ENCODE data around the gene FAM25G.
"Not testable (repeated sequence)": the region's sequence is repeated elsewhere in the genome, so short reads cannot be mapped to it uniquely, and the experiment has no call there.

The FAM25G gene

DNA sequence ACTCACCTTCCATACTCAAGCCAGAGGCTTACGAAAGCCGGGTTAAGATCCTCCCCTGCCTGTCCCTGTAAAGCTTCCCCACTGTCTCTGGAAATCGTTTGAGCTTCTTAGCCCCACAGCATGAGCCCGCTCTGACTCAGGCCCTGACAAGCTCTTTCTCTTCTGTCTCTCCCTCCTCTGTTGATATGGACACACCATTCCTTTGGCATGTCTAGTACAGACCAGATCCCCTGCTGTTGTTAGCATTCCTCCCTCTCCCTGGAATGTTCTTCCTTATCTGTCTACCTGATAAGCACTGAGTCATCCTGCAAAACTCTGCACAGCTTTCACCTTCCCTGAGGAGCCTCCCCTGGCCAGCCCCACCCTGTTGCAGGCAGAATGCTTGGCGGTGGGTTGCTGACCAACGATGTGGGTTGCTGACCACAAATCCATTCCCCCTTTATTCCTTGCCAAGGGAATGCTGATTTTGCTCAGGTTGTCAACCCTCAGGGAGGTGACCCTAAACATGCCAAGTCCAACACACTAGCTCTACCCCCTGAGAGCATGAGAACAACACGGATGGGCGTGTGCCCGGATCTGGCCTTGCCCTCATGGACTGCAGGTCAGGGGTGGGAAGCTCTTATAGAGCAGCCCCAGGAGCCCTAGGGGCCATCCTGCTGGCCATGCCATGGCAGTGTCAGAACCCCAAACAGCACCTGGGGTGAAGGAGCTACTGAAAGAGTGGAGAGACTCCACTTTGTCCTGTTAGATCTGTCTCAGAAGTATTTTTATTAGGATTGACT lies 28.7 kb downstream of the FAM25G start:
- not testable (repeated sequence) for DNase-seq

DNA sequence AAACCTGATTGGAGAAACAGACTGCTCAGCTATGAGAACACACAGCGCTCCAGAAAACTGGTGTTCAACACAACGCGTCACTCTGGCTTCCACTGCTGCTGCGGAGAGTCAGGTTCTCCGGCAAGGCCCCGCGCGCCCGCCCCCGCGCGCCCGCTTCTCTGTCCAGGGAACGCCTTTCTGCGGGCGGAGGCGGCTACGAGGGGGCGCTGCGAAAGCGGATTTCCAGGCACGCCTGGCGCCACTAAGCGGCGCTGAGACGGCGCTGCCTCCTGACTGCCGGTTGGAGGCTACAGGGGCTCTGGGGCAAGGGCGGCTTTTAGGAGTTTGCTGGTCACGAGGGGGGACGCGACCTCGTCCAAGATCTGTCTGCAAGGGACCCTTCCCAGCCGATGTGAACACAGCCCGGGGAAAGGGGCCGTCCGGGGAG lies 30.2 kb downstream of the FAM25G start:
- not testable (repeated sequence) for DNase-seq

DNA sequence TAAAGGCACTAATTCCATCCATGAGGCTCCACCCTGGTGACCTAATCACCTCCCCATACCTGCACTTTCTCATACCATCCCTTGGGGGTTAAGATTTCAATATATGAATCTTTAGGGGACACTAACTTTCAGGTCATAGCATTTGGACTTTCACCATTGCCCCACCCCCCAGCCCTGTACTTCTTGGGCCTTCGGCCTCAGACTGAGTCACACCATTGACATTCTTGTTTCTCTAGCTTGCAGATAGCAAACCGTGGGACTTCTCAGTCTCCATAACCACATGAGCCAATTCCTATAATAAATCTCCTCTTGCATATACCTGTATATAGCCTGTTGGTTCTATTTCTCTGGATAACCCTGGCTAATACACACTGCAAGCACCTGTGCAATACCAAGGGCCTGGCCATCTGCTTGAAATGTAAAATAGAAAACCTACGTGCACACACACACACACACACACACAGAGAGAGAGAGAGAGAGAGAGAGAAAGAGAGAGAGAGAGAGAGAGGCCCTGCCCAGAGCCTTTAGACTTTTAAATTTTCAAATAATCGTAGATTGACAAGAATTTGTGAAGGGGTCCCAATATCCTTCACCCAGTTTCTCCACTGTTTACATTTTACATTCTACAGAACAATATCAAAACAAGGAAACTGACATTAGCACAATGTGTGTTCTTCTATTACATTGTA lies 32.9 kb downstream of the FAM25G start:
- no peak for DNase-seq

DNA sequence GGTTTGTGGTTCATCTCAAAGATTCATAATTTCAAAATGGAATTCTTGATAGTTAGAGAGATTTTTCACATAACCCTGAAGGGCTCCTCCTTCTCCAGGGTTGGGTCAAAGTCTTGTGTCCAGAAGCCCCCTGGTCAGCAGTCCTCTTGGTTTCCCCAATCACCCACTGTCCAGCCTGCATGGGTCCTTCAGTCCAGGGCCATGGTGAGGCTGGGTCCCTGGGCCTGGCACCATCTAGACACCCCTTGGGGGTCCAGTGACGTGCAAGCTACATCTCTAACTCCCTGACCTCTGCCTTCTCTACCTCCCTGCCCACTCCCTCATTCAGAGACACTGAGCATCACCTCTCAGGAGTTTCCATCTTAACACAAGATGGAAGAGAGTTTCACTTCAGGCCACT lies 33.7 kb downstream of the FAM25G start:
- no peak for DNase-seq

DNA sequence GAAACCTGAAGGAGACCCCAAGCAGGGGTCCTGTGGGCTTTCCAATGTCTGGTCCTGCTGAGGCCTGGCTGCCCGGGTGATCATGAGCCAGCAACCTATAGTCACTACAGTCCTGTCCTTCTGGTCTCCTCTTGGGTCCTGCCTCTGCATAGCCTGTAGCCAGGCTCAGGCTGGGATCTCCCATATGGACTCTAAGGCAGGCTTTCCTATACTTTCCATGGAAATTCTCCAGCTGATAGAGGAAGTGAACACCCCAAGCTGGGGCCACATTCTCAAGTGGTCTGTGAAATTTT lies 34.0 kb downstream of the FAM25G start:
- DNase-seq = no peak

DNA sequence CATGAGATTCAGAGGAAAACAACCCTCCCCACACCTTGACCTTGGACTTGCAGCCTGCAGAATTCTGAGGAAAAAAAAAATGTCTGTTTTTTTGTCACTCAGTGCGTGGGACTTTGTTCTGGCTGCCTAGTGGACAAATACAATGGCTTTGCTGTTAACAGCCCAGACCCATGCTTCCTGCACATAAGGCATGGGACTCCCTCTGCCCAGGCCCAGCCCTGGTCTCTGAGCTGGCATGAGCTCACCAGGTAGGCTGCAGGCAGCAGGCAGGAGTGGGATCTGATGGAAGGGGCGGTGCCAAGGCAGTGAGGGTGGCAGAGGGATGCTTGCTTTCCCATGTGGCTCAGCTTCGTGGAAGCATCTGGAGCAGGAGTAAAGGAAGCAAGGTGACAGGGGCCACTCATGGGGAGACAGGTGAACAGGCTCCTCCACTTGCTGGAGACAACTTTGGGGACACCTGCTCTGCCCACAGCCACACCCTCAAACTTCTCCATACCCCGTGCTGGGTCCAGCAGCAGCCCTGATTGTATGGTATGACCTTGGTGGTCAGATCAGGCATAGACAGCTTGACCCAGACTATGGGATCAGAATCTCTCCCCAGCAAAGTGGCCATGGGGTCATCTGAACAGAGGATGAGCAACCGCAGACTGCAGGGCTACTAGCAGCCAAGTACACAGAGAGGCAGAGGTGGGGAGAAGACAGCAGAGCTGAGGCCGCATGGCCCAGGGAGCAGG lies 34.5 kb downstream of the FAM25G start:
- no peak for DNase-seq

DNA sequence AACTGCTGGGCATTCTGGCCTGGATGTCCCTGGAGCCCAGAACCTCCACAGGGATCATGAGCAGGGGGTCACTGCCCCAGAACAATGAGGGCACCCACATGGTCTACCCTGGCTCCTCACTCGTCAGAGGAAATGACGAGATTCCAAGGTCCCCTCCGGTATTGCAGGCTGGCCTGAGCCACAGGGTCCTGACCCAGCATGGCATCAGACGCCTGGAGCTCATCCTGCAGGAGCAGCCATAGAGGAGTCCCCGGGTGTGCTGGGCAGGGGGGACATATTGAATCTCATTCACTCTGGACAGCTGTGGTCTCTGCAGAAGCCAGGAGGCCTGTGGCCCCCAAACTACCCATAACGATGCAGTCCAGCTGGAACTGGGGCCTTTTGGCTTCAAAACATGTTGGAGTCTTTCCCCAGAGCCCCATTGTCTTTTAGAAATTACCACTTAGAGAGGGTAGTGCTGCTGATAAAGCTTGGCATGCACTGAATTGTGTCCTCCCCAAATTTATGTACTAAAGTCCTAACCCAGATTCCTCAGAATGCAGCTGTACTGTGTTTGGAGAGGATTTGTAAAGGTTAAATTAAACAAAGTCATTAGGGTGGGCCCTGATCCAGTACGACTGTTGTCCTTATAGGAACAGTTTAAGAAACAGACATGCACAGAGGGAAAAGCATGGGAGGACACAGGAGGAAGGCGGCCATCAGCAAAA lies 35.3 kb downstream of the FAM25G start:
- no peak for DNase-seq

DNA sequence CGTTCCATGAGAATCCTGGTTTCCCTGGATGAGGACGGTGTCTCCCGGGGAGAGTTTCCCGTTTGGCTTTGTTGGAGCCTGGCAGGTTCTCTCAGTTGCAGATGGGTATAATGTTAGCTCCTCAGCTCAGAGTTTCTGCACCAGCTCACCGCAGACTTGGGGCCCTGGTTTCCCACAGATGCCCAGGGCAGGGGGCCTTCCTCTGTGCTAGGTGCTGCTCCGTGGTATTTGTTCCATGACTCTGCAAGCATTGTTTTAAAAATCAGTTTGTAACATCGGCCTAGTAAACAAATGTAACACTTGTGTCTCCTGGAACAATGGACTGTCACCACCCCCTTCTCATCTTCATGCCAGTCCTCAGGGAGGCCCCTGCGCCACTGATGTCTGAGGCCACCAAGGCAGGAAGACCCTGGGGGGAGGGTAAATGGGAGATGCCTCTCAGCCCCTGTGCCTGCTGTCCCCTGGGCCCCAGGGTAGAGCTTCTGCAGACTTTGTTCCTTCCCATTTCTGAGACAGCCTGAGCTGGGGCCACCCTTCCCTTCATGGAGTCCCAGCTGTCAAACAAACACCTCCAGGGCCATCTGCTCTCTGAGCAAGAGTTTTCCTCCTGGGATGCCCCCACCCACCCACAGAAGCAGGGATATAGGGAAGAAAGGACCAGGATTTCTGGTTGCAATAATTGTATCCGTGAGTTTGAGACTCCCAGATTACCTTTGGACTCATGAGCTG lies 36.0 kb downstream of the FAM25G start:
- DNase-seq = not testable (repeated sequence)

DNA sequence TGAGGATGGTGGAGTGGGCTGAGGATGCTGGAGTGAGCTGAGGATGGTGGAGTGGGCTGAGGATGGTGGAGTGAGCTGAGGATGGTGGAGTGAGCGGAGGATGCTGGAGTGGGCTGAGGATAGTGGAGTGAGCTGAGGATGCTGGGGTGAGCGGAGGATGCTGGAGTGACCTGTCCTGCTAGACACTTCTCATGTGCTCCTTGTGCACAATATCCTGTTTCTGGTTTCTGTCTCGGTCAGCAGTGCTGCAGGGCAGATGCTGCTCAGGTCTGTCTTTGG lies 36.8 kb downstream of the FAM25G start:
- DNase-seq = no peak

DNA sequence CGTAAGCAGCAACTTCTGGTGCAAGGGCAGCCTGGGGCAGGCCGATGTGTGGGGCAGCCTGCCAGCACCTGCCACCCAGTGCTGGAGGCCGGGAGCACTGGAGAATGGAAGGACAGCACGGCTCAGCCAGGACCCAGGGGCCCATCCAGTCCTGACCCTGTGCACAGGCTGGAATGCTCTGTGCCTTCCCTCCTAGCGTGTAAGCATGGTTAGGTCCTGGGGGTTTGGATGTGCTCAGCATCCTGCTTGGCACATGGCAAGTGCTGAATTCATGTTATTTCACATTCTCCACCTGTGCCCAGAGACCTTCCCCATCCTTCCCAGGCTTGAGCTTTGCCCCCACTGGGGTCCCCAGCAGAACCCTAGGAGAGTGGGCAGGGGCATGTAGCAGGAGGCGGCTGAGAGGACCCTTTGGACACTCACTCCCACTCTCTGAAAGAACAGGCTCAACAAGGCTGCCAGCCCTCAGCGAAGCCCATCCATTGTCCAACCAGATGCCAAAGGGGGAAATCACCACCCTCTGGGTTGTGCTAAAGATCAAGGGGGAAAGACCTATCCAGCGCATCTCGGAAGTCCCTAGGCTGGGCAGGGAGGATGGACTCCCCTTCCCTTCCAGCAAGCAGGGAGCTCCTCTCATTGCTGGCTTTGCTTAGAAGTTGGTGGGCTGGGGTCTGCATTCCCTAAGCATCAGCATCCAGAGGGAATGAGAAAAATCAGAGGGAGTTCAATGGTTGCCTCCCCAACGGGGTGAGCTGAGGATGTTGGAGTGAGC lies 37.3 kb downstream of the FAM25G start:
- DNase-seq = no peak

DNA sequence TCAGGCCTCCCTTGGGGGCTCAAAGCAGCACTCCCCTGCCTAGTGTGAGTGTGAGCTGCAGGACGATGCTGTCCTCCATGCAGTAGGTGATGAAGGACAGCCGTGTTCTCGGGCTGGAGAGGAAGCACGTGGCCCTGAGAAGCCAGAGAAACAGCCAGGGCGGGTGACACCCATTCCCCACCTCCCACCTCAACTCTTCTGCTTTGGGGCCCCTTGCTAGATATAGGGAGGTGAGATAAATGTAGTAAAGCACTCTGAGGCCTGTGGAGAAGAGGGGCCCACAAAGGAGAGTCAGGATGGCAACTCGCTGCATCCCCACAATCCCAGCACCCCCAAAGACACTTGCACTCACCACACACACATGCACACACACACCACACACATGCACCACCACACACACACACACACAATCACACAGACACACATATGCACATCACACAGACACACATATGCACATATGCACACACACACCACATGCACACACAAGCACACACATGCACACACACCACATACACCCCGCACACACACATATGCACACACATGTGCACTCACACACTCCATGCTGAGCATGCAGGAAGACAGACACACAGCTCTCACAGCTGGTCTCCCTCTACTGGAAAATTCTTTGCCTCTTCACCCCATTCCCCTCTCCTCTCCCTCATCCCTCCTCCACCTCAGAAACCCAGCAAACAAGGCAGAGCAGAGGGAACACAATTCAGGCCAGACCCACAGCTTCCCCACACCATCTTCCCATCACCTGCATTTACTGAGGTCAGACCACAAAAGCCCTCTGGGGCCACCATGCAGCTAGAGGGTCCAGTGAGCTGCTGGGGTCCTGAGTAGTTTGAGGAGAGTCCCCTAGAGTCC lies 38.1 kb downstream of the FAM25G start:
- no peak for DNase-seq

DNA sequence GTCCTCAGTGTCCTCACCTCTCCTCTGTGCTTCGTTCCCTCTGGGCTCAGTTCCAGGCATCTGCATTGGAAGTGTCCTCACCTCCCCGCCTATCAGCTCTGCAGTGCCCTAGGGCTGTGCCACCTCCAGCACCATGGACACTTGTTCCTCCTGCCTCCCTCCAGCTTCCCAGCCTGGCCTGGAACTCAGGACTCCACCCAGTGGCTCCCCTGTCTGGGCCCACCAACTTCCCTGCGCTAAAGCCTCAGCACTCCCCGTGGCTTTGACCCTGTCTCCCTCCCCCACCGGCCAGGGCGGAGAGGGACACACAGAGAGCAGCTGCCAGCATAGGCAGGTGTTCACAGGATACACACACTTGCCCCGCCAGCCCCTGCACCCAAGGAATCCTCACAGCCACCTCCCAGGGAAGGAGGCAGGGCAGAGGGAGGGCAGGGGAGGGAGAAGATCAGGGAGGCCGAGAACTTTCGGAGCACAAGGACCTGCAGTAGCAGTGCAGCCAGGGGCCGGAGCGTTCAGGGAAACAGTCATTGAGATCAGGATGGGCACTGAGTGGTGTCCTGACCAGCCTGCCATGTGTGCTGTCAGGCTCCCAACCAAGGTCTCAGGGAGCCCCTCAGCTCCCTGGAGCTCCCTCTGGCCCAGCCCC lies 38.9 kb downstream of the FAM25G start:
- DNase-seq = no peak

DNA sequence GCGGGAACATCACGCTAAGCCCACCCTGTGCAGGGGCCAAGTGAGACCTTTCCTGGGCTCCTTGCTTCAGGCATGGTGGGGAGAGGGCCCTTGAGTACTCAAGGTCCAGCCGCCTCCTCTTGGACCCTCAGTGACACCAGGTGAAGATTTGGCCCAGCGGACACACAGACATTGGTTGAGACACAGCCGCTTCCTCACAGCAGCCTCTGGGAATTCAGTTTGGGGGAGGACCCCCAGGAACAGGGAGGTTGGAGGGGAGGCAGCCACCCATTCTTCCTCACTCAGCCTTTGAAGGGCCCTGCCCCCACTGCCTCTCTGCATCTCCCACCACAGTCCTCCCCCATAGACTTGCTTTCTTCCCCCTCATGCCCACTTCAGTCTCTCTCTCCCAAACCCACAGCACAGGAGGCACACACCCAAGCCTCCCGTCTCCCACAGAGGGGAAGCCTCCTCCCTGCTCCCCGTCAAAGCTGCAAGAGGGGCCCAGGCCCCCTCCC lies 39.5 kb downstream of the FAM25G start:
- no peak for DNase-seq

DNA sequence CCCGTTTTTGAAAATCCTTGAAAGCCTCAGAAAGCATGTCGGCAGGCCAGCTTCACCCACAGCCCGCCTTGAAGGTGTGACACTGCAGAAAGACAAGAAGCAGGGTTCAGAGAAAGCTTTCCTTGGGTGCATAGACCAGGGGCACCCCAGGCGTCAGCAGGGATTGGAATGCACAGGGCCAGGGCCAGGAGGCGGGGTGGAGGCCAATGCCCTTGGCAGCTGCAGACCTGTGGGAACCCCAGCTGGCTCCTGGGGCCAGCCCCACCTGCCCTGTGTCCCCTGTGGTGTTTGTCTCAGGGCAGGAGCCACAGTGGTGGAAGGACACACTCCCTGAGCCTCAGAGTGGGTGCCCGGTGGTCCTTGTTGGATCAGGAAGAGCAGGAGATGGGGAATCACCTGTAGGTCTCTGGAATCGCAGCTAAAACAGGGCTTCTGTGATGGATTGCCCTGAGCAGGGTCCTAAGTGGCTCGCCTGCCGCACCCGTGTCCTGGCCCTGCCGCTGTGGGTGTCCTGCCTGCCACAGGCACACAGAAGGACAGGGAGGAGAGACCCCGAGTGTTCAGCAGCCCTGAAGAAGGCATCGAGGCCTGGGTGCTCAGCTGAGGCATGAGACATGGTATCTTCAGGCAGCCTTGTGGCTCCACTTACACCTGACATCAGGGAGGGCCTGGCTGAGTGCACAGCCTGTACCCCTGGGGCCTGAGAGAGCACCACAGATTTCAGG lies 40.1 kb downstream of the FAM25G start:
- DNase-seq = no peak

DNA sequence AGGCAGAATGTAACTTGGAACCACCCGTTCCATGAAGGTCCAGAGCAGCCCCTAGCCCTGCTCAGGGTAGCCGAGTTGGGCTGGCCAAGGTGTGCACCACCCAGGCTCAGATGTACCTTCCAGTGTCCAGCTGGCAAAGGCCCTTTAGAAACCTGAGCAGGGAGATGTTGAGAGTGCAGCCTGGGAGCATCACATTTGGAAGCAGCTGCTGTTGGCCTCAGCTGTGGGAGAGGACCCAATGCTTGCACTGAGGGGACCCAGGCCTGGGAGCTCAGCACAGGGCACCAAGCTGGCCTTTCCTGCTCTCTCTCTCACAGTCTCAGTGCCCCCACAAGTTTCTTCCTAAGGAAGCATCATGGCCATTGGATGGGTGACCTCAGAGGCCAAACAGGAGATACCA lies 41.1 kb downstream of the FAM25G start:
- DNase-seq = no peak

DNA sequence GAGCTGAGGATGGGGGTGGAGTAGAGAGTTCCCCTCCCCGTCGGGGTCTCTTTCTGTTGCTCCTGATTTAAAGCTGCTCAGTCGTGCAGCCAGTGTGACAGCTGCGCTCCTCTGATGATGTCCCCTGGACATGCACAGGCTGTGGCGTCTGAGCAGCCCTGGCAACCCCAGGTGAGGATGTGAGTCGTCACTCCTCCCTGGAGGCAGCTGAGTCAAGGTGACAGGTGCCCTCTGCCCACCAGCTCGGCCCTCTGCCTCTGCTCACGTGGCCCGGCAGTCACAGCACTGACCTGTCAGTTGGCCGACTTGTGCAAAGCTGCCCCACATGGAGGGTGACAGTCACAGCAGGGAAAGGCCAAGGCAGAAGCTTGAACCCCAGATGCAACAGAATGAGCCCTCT lies 41.5 kb downstream of the FAM25G start:
- DNase-seq = no peak

DNA sequence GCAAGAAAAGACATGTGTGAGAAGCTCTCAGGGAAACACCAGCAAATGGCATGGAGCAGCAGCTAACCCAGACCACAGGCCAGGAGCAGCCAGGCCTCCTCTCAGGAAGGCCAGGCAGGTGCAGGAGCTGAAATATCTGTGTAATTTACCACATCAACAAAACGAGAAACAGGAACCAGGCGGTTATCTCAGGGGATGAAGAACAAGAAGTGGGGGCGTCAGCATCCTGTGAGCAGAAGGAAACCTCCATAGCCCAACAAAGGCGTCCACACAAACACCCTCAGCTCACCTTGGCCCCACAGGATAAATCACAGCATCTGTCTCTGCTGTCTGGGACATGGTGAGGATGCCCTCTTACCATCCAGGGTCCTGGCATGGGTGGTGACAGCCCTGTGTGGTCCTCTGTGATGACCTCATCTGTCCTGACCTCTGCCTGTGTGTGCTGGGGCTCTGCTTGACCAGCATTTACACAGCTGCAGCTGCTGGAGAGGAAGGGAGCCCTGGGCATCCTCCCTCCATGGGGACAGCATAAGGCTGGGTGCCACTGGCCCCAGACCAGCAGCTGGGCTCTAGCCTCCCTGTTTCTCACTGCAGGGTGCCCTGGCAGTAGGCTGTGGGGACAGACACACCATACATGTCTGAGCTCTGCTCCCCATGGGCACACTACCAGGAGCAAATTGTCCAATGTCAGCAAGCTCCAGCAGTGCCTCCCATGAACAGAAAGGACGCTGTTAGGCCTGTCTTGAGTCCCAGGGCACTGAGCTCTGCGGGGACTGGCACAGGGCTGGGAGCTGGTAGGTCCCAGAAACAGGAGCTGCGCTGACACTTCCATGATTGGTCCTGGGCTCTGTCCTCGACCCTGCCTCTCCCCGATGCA lies 42.2 kb downstream of the FAM25G start:
- no peak for DNase-seq

DNA sequence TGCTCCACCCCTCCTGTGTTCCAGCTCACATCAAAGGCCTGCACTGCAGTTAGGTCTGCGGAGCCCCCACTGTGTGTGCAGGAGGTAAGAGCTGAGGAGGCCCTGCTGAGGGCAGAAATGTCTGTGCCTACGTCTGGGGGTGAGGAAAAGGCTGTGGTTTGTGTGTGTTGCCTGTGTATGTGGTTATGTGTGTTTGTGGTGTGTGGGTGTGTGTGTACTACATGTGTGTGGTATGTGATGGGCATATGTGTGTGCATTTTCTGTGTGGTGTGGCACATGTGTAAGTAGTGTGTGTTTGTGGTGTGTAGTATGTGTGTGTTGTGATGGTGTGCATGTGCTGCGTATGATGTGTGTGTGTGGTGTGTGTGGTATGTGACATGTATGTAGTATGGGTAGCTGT lies 43.8 kb downstream of the FAM25G start:
- no peak for DNase-seq

DNA sequence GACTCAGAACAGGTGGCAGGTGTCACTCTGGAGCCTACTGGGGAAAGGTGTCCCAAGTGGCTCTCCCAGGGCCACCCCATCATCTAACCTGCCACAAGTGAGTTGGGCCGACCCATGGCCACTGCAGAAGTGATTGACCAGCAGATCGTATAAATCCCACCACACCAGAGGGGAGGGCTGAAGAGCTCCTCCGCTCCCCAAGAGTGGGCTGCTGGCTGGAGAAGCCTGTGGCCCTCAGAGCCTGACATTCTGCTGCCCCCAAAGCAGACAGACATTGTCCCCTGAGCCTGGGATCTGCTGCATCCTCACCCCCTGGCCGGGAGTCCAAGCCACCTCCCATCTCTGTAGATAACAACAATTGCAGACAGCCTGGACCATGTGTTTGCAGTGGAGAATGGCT lies 44.3 kb downstream of the FAM25G start:
- no peak for DNase-seq
